Hematopoietic multipotent progenitor cell treated with erythropoietin and hydrocortisone succinate and interleukin-3 and kit ligand, for 15 days (in vitro differentiated cells): ENCODE data around the gene OPA3.

Source experiments
- DNase-seq: peaks from one replicate; pipeline ENCODE4 v3.0.0-alpha.2; 2015; ENCODE audit warnings: low spot score

OPA3 gene

GRCh38 chr19:45567609-45568008 lies 17.0 kb downstream of the OPA3 start:
- DNase-seq = no peak

- DNase-seq = no peak
Observed at GRCh38 chr19:45564131-45564780, 20.3 kb downstream of the OPA3 start.

GRCh38 chr19:45560686-45561085 lies 23.9 kb downstream of the OPA3 start:
- DNase-seq = no peak

- no peak for DNase-seq
Observed at GRCh38 chr19:45560038-45560437, 24.6 kb downstream of the OPA3 start.

- DNase-seq = peak; percentile 40
Observed at GRCh38 chr19:45558399-45558878, 26.2 kb downstream of the OPA3 start.

- no peak for DNase-seq
Observed at GRCh38 chr19:45556835-45557234, 27.8 kb downstream of the OPA3 start.

- no peak for DNase-seq
Observed at GRCh38 chr19:45554481-45554880, 30.1 kb downstream of the OPA3 start.

GRCh38 chr19:45553464-45553863 lies 31.1 kb downstream of the OPA3 start:
- DNase-seq = no peak

GRCh38 chr19:45547965-45548609 lies 36.5 kb downstream of the OPA3 start:
- DNase-seq = no peak

- no peak for DNase-seq
Observed at GRCh38 chr19:45547211-45547770, 37.3 kb downstream of the OPA3 start.

GRCh38 chr19:45542234-45542668 lies 42.4 kb downstream of the OPA3 start:
- DNase-seq = no peak

- no peak for DNase-seq
Observed at GRCh38 chr19:45539459-45539858, 45.1 kb downstream of the OPA3 start.

- DNase-seq = no peak
Observed at GRCh38 chr19:45531349-45531748, 53.3 kb downstream of the OPA3 start.

GRCh38 chr19:45529420-45529785 lies 55.2 kb downstream of the OPA3 start:
- no peak for DNase-seq

- no peak for DNase-seq
Observed at GRCh38 chr19:45528744-45529419, 55.7 kb downstream of the OPA3 start.

- DNase-seq = no peak
Observed at GRCh38 chr19:45528149-45528743, 56.4 kb downstream of the OPA3 start.

- no peak for DNase-seq
Observed at GRCh38 chr19:45527731-45528130, 56.9 kb downstream of the OPA3 start.

- DNase-seq = no peak
Observed at GRCh38 chr19:45526971-45527370, 57.6 kb downstream of the OPA3 start.

- DNase-seq = no peak
Observed at GRCh38 chr19:45526143-45526542, 58.5 kb downstream of the OPA3 start.

- DNase-seq = no peak
Observed at GRCh38 chr19:45524575-45525129, 60.0 kb downstream of the OPA3 start.

GRCh38 chr19:45523642-45524256 lies 60.9 kb downstream of the OPA3 start:
- DNase-seq = peak; percentile 89
